Naive thymus-derived CD4-positive, alpha-beta T cell (primary cell): ENCODE data around the gene EMID1. TPM values are rescaled to one million over a fixed set of nuclear protein-coding genes. Genes with fewer than 3 reads are reported as not detected.
A peak's percentile ranks its signal among the peaks of the same experiment; 100 is the strongest.

ENCODE experiments used
- ATAC-seq: fragments of 150-1000 bp; cut with Tn5 transposase; 2 replicates; pipeline ENCODE4 v1.10.0; 2021; ENCODE audit warnings: mild to moderate bottlenecking, moderate library complexity
- CTCF ChIA-PET: fragments of 350-600 bp; sonication (Branson Sonifier 250); formaldehyde crosslinking; loops from one replicate; lab custom pipeline; 2021; ENCODE audit warnings: antibody characterized with exemption; lab: Charles Lee
- POLR2A ChIA-PET: fragments of 350-600 bp; sonication (Branson Sonifier 250); formaldehyde crosslinking; loops from one replicate; lab custom pipeline; 2021; ENCODE audit warnings: antibody characterized with exemption, inconsistent platforms; lab: Charles Lee
- DNase-seq, 9 donors: peaks; one replicate each; pipeline versions ENCODE4 v3.0.0 to v3.0.0-alpha.2; 2020 to 2022; ENCODE audit warnings: mixed read lengths in 1 of 9
- H3K27ac ChIP-seq: one replicate; pipeline ENCODE4 v1.7.0; 2013; ENCODE audit warnings: mild to moderate bottlenecking, low read depth, low read length, moderate library complexity
- H3K27me3 ChIP-seq, 2 donors: one replicate each; pipeline ENCODE4 v1.7.0; 2013; ENCODE audit warnings: low read length in 2 of 2, mild to moderate bottlenecking in 2 of 2, moderate library complexity in 2 of 2; ENCODE audit not compliant: control insufficient read depth in 2 of 2, insufficient read depth in 2 of 2
- H3K36me3 ChIP-seq, 3 experiments: 1 replicate in 2 of 3; 2 replicates in 1 of 3; pipeline ENCODE4 v1.7.0; 2013; ENCODE audit warnings: low read length in 3 of 3, mild to moderate bottlenecking in 3 of 3, moderate library complexity in 1 of 3; ENCODE audit not compliant: insufficient read depth in 3 of 3, control insufficient read depth in 2 of 3
- H3K4me1 ChIP-seq, 2 donors: one replicate each; pipeline ENCODE4 v1.7.0; 2013; ENCODE audit warnings: low read length in 2 of 2, mild to moderate bottlenecking in 2 of 2, moderate library complexity in 1 of 2; ENCODE audit not compliant: control insufficient read depth in 2 of 2, insufficient read depth in 2 of 2
- H3K4me3 ChIP-seq: 2 replicates; pipeline ENCODE4 v1.7.0; 2013; ENCODE audit warnings: mild to moderate bottlenecking, low read length
- H3K9me3 ChIP-seq, 3 experiments: 1 replicate in 2 of 3; 2 replicates in 1 of 3; pipeline ENCODE4 v1.7.0; 2013; ENCODE audit warnings: low read length in 3 of 3; ENCODE audit not compliant: control insufficient read depth in 2 of 3
- H3K27ac Mint-ChIP-seq, 9 donors: one replicate each; pipeline ENCODE4 v1.8.0; 2020 to 2022; ENCODE audit warnings: mixed read lengths in 9 of 9, mild to moderate bottlenecking in 8 of 9, moderate library complexity in 5 of 9, inconsistent platforms in 2 of 9
- H3K27me3 Mint-ChIP-seq, 5 donors: one replicate each; pipeline ENCODE4 v1.8.0; 2021 to 2022; ENCODE audit warnings: mixed read lengths in 5 of 5, mild to moderate bottlenecking in 1 of 5
- H3K36me3 Mint-ChIP-seq, 5 donors: one replicate each; pipeline ENCODE4 v1.8.0; 2020 to 2022; ENCODE audit warnings: mixed read lengths in 5 of 5, mild to moderate bottlenecking in 3 of 5, inconsistent platforms in 1 of 5
- H3K4me1 Mint-ChIP-seq, 7 donors: one replicate each; pipeline ENCODE4 v1.8.0; 2020 to 2022; ENCODE audit warnings: mixed read lengths in 7 of 7, mild to moderate bottlenecking in 3 of 7, inconsistent platforms in 1 of 7
- H3K4me3 Mint-ChIP-seq, 10 donors: one replicate each; pipeline ENCODE4 v1.8.0; 2020 to 2022; ENCODE audit warnings: mild to moderate bottlenecking in 10 of 10, mixed read lengths in 10 of 10, moderate library complexity in 6 of 10, inconsistent platforms in 2 of 10
- H3K9me3 Mint-ChIP-seq, 11 donors: one replicate each; pipeline ENCODE4 v1.8.0; 2020 to 2022; ENCODE audit warnings: mixed read lengths in 11 of 11, mild to moderate bottlenecking in 4 of 11, inconsistent platforms in 1 of 11, moderate library complexity in 1 of 11
- intact Hi-C, 2 donors: fragments of 100-400 bp; cut with micrococcal nuclease; formaldehyde crosslinking; loops; one replicate each; pipeline ENCODE4 v1.15.1; 2023
- polyA plus RNA-seq, 2 donors: library from polyadenylated mRNA; unstranded; fragments of 300-500 nt; fragmentation: Illumina TruSeq; gene quantifications; one replicate each; pipeline ENCODE4 v1.2.3, GENCODE V29; 2021
- total RNA-seq, 6 experiments: library from RNA in 5 of 6; stranded (reverse) in 5 of 6; gene quantifications; 1 replicate in 5 of 6; 2 replicates in 1 of 6; pipeline ENCODE4 v1.2.3 and lab custom pipeline; 2021 to 2026

Gene EMID1
- total and polyA plus RNA-seq, 7 experiments from 2014 or later: 1.2 to 2.0 TPM; not detected in 5

- POLR2A ChIA-PET: no interaction called here
Measured at GRCh38 chr22:29208879-29209623, 3.4 kb downstream of the EMID1 start.

DNA sequence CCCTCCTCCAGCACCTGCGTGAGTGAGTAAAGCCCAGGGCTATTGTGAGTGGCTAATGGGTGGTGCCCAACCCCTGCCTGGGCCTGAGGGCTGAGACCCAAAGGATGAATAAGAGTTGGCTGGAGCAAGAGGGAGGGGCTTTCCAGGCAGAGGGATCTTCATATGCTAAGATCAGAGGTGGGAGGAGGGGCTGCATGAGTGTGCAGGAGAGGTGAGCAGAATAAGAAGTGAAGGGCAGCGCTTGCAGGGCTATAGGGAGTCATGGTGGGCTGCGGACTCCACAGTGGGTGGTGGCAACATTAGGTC lies 3.9 kb downstream of the EMID1 start:
- no peaks in the 10 kb centered on the region for H3K36me3 ChIP-seq
- ChIA-PET CTCF (no interaction called here), POLR2A (no interaction called here)
- no peaks in the 10 kb centered on the region for H3K36me3 Mint-ChIP-seq
- no peak overlapping the region for H3K27ac Mint-ChIP-seq
- H3K27ac ChIP-seq: no peak overlapping the region
- DNase-seq (no peak), ATAC-seq (no peak)
- no peaks in the 10 kb centered on the region for H3K9me3 ChIP-seq
- intact Hi-C loops: no loop called here
- H3K4me3 ChIP-seq: no peak overlapping the region
- H3K9me3 Mint-ChIP-seq: no peaks in the 10 kb centered on the region
- no peak overlapping the region for H3K4me3 Mint-ChIP-seq
- H3K4me1 ChIP-seq: peaks cover 0 to 3% of the 10 kb centered on the region in 2 donors
- peaks cover 16 to 47% (median 21%) of the 10 kb centered on the region in 5 donors for H3K27me3 Mint-ChIP-seq
- peaks cover 0 to 3% of the 10 kb centered on the region in 2 donors for H3K27me3 ChIP-seq
- H3K4me1 Mint-ChIP-seq: peaks cover 0 to 13% (median 5%) of the 10 kb centered on the region in 7 donors

More at GRCh38 chr22:29208879-29209623, 3.4 kb downstream of the EMID1 start:
- CTCF ChIA-PET: no interaction called here
- ATAC-seq: no peak
- Histone ChIP-seq H3K27me3 (peaks cover 0 to 3% of the 10 kb centered on the region in 2 donors), H3K27ac (no peak overlapping the region), H3K4me3 (no peak overlapping the region), H3K9me3 (no peaks in the 10 kb centered on the region), H3K36me3 (no peaks in the 10 kb centered on the region), H3K4me1 (peaks cover 0 to 3% of the 10 kb centered on the region in 2 donors)
- DNase-seq: no peak
- H3K9me3 Mint-ChIP-seq: no peaks in the 10 kb centered on the region
- intact Hi-C loops: no loop called here
- H3K36me3 Mint-ChIP-seq: no peaks in the 10 kb centered on the region
- H3K27me3 Mint-ChIP-seq: peaks cover 19 to 53% (median 25%) of the 10 kb centered on the region in 5 donors
- H3K27ac Mint-ChIP-seq: no peak overlapping the region
- H3K4me3 Mint-ChIP-seq: no peak overlapping the region
- peaks cover 2 to 14% (median 5%) of the 10 kb centered on the region in 7 donors for H3K4me1 Mint-ChIP-seq

GRCh38 chr22:29211066-29211465 lies 5.4 kb downstream of the EMID1 start:
- CTCF ChIA-PET: no interaction called here

DNA sequence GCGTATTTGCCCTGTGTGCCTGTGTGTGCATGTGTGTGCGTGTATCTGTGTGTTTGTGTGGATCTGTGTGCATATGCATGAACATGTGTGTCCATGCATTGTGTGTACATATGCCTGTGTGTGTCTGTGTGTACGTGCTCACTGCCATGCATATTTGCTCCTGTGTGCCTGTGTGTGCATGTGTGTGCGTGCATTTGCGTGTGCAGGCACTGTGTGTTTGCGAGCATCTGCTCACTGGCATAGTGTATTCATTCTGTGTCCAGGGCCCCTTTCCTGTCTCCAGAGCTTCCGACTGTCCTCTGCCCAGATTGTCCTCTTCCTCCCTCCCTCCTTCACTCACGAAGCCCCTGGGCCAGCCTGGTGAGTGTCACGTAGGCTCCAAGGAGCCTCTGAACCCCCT lies 5.8 kb downstream of the EMID1 start:
- peaks cover 8 to 35% (median 9%) of the 10 kb centered on the region in 5 donors for H3K27me3 Mint-ChIP-seq
- no peaks in the 10 kb centered on the region for H3K27me3 ChIP-seq
- no peaks in the 10 kb centered on the region for H3K36me3 Mint-ChIP-seq
- H3K27ac ChIP-seq: no peak overlapping the region
- POLR2A ChIA-PET: no interaction called here
- intact Hi-C loops: no loop called here
- CTCF ChIA-PET: no interaction called here
- H3K9me3 Mint-ChIP-seq: no peaks in the 10 kb centered on the region
- peaks cover 0 to 3% (median 2%) of the 10 kb centered on the region in 7 donors for H3K4me1 Mint-ChIP-seq
- no peak overlapping the region for H3K4me3 Mint-ChIP-seq
- no peak for ATAC-seq
- no peak for DNase-seq
- no peaks in the 10 kb centered on the region for H3K36me3 ChIP-seq
- H3K9me3 ChIP-seq: no peaks in the 10 kb centered on the region
- no peaks in the 10 kb centered on the region for H3K4me1 ChIP-seq
- peak overlapping the region in 2 of 9 donors; percentile 19 for H3K27ac Mint-ChIP-seq
- H3K4me3 ChIP-seq: no peak overlapping the region

More at GRCh38 chr22:29211066-29211465, 5.4 kb downstream of the EMID1 start:
- H3K27me3 ChIP-seq: no peaks in the 10 kb centered on the region
- Mint-ChIP-seq H3K9me3 (no peaks in the 10 kb centered on the region), H3K27ac (peak overlapping the region in 2 of 9 donors; percentile 19), H3K27me3 (peaks cover 11 to 39% (median 13%) of the 10 kb centered on the region in 5 donors), H3K4me1 (peaks cover 0 to 5% (median 4%) of the 10 kb centered on the region in 7 donors), H3K4me3 (no peak overlapping the region), H3K36me3 (no peaks in the 10 kb centered on the region)
- H3K27ac ChIP-seq: no peak overlapping the region
- no peaks in the 10 kb centered on the region for H3K4me1 ChIP-seq
- H3K4me3 ChIP-seq: no peak overlapping the region
- ATAC-seq (no peak), DNase-seq (no peak)
- no peaks in the 10 kb centered on the region for H3K36me3 ChIP-seq
- H3K9me3 ChIP-seq: no peaks in the 10 kb centered on the region
- POLR2A ChIA-PET: no interaction called here
- intact Hi-C loops: no loop called here

DNA sequence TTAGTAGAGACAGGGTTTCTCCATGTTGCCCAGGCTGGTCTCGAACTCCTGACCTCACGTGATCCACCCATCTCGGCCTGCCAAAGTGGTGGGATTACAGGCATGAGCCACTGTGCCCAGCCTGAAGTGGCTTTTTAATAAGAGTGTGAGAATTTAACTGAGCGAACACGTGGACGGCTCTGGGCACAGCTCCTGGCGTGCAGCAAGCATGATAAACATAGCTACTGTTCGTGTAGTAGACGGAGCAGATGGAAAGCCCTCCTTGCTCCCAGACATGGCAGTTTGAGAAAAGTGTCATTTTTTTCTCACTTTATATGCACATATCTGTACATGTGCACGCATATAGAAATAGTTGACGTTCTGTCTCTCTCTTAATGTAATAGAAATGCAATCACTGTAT lies 7.0 kb downstream of the EMID1 start:
- no peaks in the 10 kb centered on the region for H3K27me3 ChIP-seq
- H3K9me3 ChIP-seq: no peaks in the 10 kb centered on the region
- DNase-seq (no peak), ATAC-seq (no peak)
- no peak overlapping the region for H3K27ac ChIP-seq
- intact Hi-C loops: no loop called here
- no peaks in the 10 kb centered on the region for H3K4me1 ChIP-seq
- Mint-ChIP-seq H3K27ac (no peak overlapping the region), H3K4me1 (no peaks in the 10 kb centered on the region), H3K4me3 (no peak overlapping the region), H3K36me3 (no peaks in the 10 kb centered on the region), H3K27me3 (peaks cover 0 to 22% (median 0%) of the 10 kb centered on the region in 5 donors), H3K9me3 (no peaks in the 10 kb centered on the region)
- ChIA-PET POLR2A (no interaction called here), CTCF (no interaction called here)
- no peak overlapping the region for H3K4me3 ChIP-seq
- H3K36me3 ChIP-seq: no peaks in the 10 kb centered on the region

GRCh38 chr22:29213493-29213892 lies 7.8 kb downstream of the EMID1 start:
- ChIA-PET CTCF (no interaction called here), POLR2A (no interaction called here)
- Histone ChIP-seq H3K4me3 (no peak overlapping the region), H3K36me3 (no peaks in the 10 kb centered on the region), H3K27me3 (no peaks in the 10 kb centered on the region), H3K4me1 (no peaks in the 10 kb centered on the region), H3K27ac (no peak overlapping the region), H3K9me3 (no peaks in the 10 kb centered on the region)
- intact Hi-C loops: no loop called here
- no peak for ATAC-seq
- Mint-ChIP-seq H3K27me3 (peaks cover 0 to 17% (median 0%) of the 10 kb centered on the region in 5 donors), H3K27ac (no peak overlapping the region), H3K4me1 (no peaks in the 10 kb centered on the region), H3K9me3 (no peaks in the 10 kb centered on the region), H3K36me3 (no peaks in the 10 kb centered on the region), H3K4me3 (no peak overlapping the region)
- no peak for DNase-seq

- no peaks in the 10 kb centered on the region for H3K9me3 Mint-ChIP-seq
- H3K27me3 Mint-ChIP-seq: peaks cover 0 to 14% (median 0%) of the 10 kb centered on the region in 5 donors
- intact Hi-C loops: no loop called here
Measured at GRCh38 chr22:29214232-29214631, 8.5 kb downstream of the EMID1 start.

More at GRCh38 chr22:29214232-29214631, 8.5 kb downstream of the EMID1 start:
- ATAC-seq: no peak
- no peak overlapping the region for H3K27ac ChIP-seq
- H3K4me3 ChIP-seq: no peak overlapping the region
- H3K4me1 Mint-ChIP-seq: no peaks in the 10 kb centered on the region
- no peaks in the 10 kb centered on the region for H3K4me1 ChIP-seq
- no peak for DNase-seq
- no peaks in the 10 kb centered on the region for H3K27me3 ChIP-seq
- no peaks in the 10 kb centered on the region for H3K36me3 Mint-ChIP-seq
- no peak overlapping the region for H3K27ac Mint-ChIP-seq
- no peaks in the 10 kb centered on the region for H3K9me3 ChIP-seq
- CTCF ChIA-PET: no interaction called here
- H3K4me3 Mint-ChIP-seq: no peak overlapping the region
- no peaks in the 10 kb centered on the region for H3K36me3 ChIP-seq
- POLR2A ChIA-PET: no interaction called here
